Stomach (tissue), 9 donors: ENCODE results near the gene ZBTB8OS. TPM values are rescaled to one million over a fixed set of nuclear protein-coding genes. Genes with fewer than 3 reads are reported as not detected.

Experiments used
- DNase-seq, 2 donors: peaks; one replicate each; pipeline versions ENCODE4 v3.0.0 to v3.0.0-alpha.2; 2013 to 2019
- H3K27ac ChIP-seq, 5 donors: fragments of 200-600 bp in 4 of 5; sonication (generic) in 4 of 5; one replicate each; pipeline ENCODE4 v1.5.1; 2013 to 2019; ENCODE audit warnings: mild to moderate bottlenecking in 1 of 5, moderate library complexity in 1 of 5
- H3K27me3 ChIP-seq, 3 donors: fragments of 200-600 bp; sonication (generic); one replicate each; pipeline ENCODE4 v1.5.1; 2017 to 2019; ENCODE audit warnings: mixed run types in 1 of 3
- H3K36me3 ChIP-seq, 4 donors: fragments of 200-600 bp; sonication (generic); 1 replicate in 3 of 4; 2 replicates in 1 of 4; pipeline ENCODE4 v1.5.1; 2016 to 2019
- H3K4me1 ChIP-seq, 4 donors: fragments of 200-600 bp; sonication (generic); one replicate each; pipeline ENCODE4 v1.5.1; 2016 to 2019
- H3K4me3 ChIP-seq, 4 donors: fragments of 200-600 bp; sonication (generic) in 3 of 4; one replicate each; pipeline ENCODE4 v1.5.1; 2016 to 2019; ENCODE audit warnings: mild to moderate bottlenecking in 1 of 4
- H3K9me3 ChIP-seq, 4 donors: fragments of 200-600 bp; sonication (generic); one replicate each; pipeline ENCODE4 v1.5.1; 2016 to 2019
- EP300 ChIP-seq: sonication (generic); formaldehyde crosslinking; IDR thresholded peaks from one replicate; pipeline ENCODE4 v1.6.1; 2017; ENCODE audit warnings: antibody characterized with exemption
- POLR2A ChIP-seq, 4 donors: fragments of 450-650 bp; IDR thresholded peaks; one replicate each; pipeline ENCODE4 v1.6.1; 2016; ENCODE audit warnings: antibody characterized with exemption in 4 of 4, control low read depth in 2 of 4, mild to moderate bottlenecking in 1 of 4, moderate library complexity in 1 of 4
- POLR2AphosphoS5 ChIP-seq, 3 donors: sonication (generic); formaldehyde crosslinking; IDR thresholded peaks; one replicate each; pipeline ENCODE4 v1.6.1; 2016; ENCODE audit warnings: antibody characterized with exemption in 3 of 3
- WGBS, 5 donors: extraction: QIAGEN DNeasy Blood & Tissue Kit in 3 of 5; methylation state at CpG; one replicate each; pipeline versions ENCODE4 v1.1.5 to v1.1.7; 2013 to 2018; 5-methylcytosine and 5-hydroxymethylcytosine counted together
- intact Hi-C: fragments of 100-400 bp; cut with DNase I; formaldehyde crosslinking; loops from one replicate; pipeline ENCODE4 v1.15.1; 2023; ENCODE audit warnings: low total_unique reads
- polyA plus RNA-seq, 3 donors: library from polyadenylated mRNA; stranded (reverse); fragments of 200-250 nt; gene quantifications; one replicate each; pipeline ENCODE4 v1.2.3, GENCODE V29; 2013
- total RNA-seq, 5 donors: library from RNA; depleted of rRNA; stranded (reverse); fragments of >200 nt; gene quantifications; one replicate each; pipeline versions ENCODE4 v1.1.0 to v1.2.3, GENCODE V29; 2014 to 2016
- TF ChIP-seq, protein P1 (sequence below), 7 experiments: fragments of 450-650 bp in 4 of 7; fragments of 200-600 bp in 3 of 7; sonication (generic) in 3 of 7; IDR thresholded peaks; one replicate each; pipeline ENCODE4 v1.5.1; 2016 to 2019; ENCODE audit warnings: antibody characterized with exemption in 7 of 7, control low read depth in 2 of 7, mild to moderate bottlenecking in 1 of 7
- donor health status: healthy with polysubstance abuse.
- donor health status: Bipolar disorder and iron deficiency.
- donor health status: healthy.

ZBTB8OS gene
- total and polyA plus RNA-seq, 8 donors, result 10.4 to 151 (median 49.2) TPM

DNA sequence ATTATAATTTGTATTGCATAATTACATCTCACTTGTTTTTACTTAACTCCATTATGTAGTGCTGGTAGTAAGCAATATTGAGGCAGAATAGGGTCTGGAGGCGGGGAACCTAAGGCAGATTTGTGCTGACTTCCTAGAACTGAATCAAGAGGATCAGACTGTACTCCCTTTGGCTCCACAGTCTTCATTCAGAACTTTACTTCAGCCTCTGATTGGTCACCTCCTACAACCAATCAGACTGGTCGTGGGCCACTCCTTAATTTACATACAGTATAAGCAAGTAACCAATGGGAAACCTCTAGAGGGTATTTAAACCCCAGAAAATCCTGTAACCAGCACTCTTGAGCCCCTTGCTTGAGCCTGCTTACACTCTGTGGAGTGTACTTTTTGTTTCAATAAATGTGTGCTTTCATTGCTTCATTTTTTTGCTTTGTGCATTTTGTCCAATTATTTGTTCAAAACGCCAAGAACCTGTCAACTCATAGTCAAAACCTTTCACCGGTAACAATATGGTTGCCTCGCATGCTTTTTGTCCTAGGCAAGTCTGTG is 31.6 kb downstream of the ZBTB8OS start:
- TF ChIP-seq, protein P1, sequence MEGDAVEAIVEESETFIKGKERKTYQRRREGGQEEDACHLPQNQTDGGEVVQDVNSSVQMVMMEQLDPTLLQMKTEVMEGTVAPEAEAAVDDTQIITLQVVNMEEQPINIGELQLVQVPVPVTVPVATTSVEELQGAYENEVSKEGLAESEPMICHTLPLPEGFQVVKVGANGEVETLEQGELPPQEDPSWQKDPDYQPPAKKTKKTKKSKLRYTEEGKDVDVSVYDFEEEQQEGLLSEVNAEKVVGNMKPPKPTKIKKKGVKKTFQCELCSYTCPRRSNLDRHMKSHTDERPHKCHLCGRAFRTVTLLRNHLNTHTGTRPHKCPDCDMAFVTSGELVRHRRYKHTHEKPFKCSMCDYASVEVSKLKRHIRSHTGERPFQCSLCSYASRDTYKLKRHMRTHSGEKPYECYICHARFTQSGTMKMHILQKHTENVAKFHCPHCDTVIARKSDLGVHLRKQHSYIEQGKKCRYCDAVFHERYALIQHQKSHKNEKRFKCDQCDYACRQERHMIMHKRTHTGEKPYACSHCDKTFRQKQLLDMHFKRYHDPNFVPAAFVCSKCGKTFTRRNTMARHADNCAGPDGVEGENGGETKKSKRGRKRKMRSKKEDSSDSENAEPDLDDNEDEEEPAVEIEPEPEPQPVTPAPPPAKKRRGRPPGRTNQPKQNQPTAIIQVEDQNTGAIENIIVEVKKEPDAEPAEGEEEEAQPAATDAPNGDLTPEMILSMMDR (IDR thresholded peaks at IDR 0.05), result no peak
- TF ChIP-seq POLR2A (IDR thresholded peaks at IDR 0.05) (no peak), EP300 (no peak), POLR2AphosphoS5 (IDR thresholded peaks at IDR 0.05) (no peak)
- Histone ChIP-seq H3K4me1 (no peaks in the 10 kb centered on the region), H3K27ac (no peak overlapping the region), H3K4me3 (no peak overlapping the region), H3K9me3 (no peaks in the 10 kb centered on the region), H3K27me3 (no peaks in the 10 kb centered on the region), H3K36me3 (peaks cover 0 to 30% (median 26%) of the 10 kb centered on the region in 4 donors)
- DNase-seq, result no peak
- intact Hi-C loops, result no loop called here
- WGBS, 5 donors, result 96 to 98% (median 97%) methylated on average over 5 of the region's 5 CpGs

DNA sequence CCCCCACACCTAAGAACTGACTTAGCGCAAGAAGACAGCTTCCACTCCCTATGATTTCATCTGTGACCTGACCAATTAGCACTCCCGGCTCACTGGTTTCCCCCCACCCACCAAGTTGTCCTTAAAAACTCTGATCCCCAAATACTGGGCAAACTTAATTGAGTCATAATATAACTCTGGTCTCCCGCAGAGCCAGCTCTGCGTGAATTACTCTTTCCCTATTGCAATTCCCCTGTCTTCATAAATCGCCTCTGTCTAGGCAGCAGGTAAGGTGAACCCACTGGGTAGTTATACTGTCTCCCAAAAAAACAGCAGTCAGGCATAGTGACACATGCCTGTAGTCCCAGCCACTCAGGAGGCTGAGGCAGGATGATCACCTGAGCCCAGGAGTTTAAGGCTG is 36.9 kb downstream of the ZBTB8OS start:
- DNase-seq, result no peak
- Histone ChIP-seq H3K27ac (no peak overlapping the region), H3K4me1 (peaks cover 5 to 17% (median 12%) of the 10 kb centered on the region in 4 donors), H3K9me3 (no peaks in the 10 kb centered on the region), H3K27me3 (no peaks in the 10 kb centered on the region), H3K36me3 (peaks cover 0 to 2% (median 0%) of the 10 kb centered on the region in 4 donors), H3K4me3 (no peak overlapping the region)
- 81 to 93% (median 90%) methylated on average over 5 of the region's 5 CpGs for WGBS, 5 donors
- intact Hi-C loops, result no loop called here
- TF ChIP-seq EP300, result no peak

DNA sequence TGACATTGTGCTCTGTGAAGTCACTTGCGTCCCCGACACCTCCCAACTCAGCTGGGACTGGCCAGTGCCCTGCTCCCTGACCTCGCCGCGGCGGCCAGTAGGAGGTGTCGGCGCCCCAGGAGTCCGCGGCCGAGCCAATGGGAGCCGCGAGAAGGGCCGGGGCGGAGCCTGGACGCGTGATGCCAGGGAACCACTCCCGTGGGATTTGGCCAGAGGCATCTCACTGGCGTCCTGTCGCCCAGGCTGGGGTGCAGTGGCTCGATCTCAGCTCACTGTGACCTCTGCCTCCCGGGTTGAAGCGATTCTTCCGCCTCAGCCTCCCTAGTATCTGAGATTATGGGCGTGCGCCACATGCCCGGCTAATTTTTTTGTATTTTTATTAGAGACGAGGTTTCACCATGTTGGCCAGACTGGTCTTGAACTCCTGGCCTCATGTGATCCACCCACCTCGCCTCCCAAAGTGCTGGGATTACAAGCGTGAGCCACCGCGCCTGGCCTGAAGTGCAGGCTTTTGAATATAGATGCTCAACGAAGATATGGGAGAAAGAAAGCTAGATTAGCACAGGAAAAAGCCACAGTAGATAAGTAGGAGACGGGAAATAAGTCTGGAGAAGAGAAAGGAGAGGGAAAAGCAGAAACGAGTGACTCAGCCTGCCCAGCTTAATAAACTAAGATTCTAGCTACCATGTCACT is 38.0 kb downstream of the ZBTB8OS start:
- Histone ChIP-seq H3K27me3 (no peaks in the 10 kb centered on the region), H3K4me1 (peaks cover 5 to 17% (median 12%) of the 10 kb centered on the region in 4 donors), H3K27ac (peak overlapping the region in 3 of 5 donors; percentile 13 to 48 (median 46)), H3K4me3 (peak overlapping the region; percentile 34 to 48 (median 46)), H3K9me3 (no peaks in the 10 kb centered on the region), H3K36me3 (peaks cover 0 to under 1% (median 0%) of the 10 kb centered on the region in 4 donors)
- intact Hi-C loops, result no loop called here
- TF ChIP-seq, protein P1 (IDR thresholded peaks at IDR 0.05), result peak in 1 of 7 experiments; percentile 43
- TF ChIP-seq POLR2A (IDR thresholded peaks at IDR 0.05) (no peak), POLR2AphosphoS5 (IDR thresholded peaks at IDR 0.05) (peak; percentile 31 to 73 (median 73))
- WGBS, 5 donors, result 4 to 10% (median 5%) methylated on average over 15 to 35 of the region's 35 CpGs
- DNase-seq, result peak; percentile 91

DNA sequence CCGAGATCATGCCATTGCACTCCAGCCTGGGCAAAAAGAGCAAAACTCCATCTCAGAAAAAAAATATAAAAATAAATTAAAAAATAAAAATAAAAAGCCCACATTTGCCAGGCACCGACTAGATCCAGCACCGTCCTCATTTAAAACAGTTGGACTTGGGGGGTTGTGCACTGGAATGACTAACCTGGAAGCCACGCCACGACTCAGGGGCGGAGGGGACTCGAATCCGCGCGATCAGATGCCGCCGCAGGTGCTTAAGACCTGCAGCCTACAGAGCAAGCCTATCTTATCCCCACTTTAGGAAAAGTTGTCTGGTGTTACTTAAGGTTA is 38.5 kb downstream of the ZBTB8OS start:
- H3K36me3 ChIP-seq, result peaks cover 0 to 5% (median 2%) of the 10 kb centered on the region in 4 donors
- 9 to 17% (median 10%) methylated on average over 12 of the region's 12 CpGs for WGBS, 5 donors
- peak overlapping the region in 3 of 5 donors; percentile 13 to 48 (median 46) for H3K27ac ChIP-seq
- H3K4me3 ChIP-seq, result peak overlapping the region; percentile 34 to 48 (median 46)
- no peaks in the 10 kb centered on the region for H3K27me3 ChIP-seq
- intact Hi-C loops, result no loop called here
- DNase-seq, result no peak
- no peaks in the 10 kb centered on the region for H3K9me3 ChIP-seq
- H3K4me1 ChIP-seq, result peaks cover 5 to 17% (median 12%) of the 10 kb centered on the region in 4 donors
- TF ChIP-seq POLR2A (IDR thresholded peaks at IDR 0.05), result no peak

DNA sequence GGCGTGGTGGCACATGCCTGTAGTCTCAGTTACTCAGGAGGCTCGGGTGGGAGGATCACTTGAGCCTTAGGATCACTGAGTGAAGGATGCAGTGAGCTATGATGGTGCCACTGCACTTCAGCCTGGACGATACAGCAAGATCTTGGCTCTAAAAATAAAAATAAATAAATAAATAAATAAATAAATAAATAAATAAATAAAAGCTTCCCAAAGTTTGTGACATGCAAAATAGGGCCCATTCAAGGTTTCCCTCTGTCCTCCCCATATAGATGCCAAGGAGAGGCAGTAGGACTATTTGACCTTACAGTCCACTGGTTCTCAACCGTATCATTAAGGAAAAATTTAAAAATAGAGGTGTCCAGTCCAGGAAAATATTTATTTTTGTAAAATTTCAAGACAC is 41.2 kb downstream of the ZBTB8OS start:
- Histone ChIP-seq H3K36me3 (peaks cover 0 to 16% (median 12%) of the 10 kb centered on the region in 4 donors), H3K9me3 (no peaks in the 10 kb centered on the region), H3K27me3 (no peaks in the 10 kb centered on the region), H3K4me3 (no peak overlapping the region), H3K4me1 (peaks cover 5 to 17% (median 12%) of the 10 kb centered on the region in 4 donors), H3K27ac (no peak overlapping the region)
- WGBS, 5 donors, result 81 to 93% (median 88%) methylated on average over 4 of the region's 4 CpGs
- intact Hi-C loops, result no loop called here
- no peak for DNase-seq
- TF ChIP-seq POLR2A (IDR thresholded peaks at IDR 0.05) (no peak), EP300 (no peak), POLR2AphosphoS5 (IDR thresholded peaks at IDR 0.05) (no peak)
- TF ChIP-seq, protein P1 (IDR thresholded peaks at IDR 0.05), result no peak
